Activated CD8-positive, alpha-beta memory T cell treated with anti-CD3 and anti-CD28 coated beads, Interleukin-2, amount 10 ng/mL, durations not matched to agents 7 days and 5 days (primary cell): Measurements from ENCODE around the gene NKX1-2. TPM values are rescaled to one million over a fixed set of nuclear protein-coding genes. Genes with fewer than 3 reads are reported as not detected.
A peak's percentile ranks its signal among the peaks of the same experiment; 100 is the strongest.

Experiments
- ATAC-seq: fragments of 150-1000 bp; cut with Tn5 transposase; one replicate; pipeline ENCODE4 v1.10.0; 2021; ENCODE audit warnings: moderate library complexity
- CTCF ChIA-PET: fragments of 350-600 bp; sonication (Branson Sonifier 250); formaldehyde crosslinking; loops from one replicate; lab custom pipeline; 2021; ENCODE audit warnings: antibody characterized with exemption; lab: Charles Lee
- DNase-seq: peaks from one replicate; pipeline ENCODE4 v3.0.0-alpha.2; 2020
- H3K27ac Mint-ChIP-seq: one replicate; pipeline ENCODE4 v1.8.0; 2021; ENCODE audit warnings: mild to moderate bottlenecking, mixed read lengths
- H3K27me3 Mint-ChIP-seq: one replicate; pipeline ENCODE4 v1.8.0; 2021; ENCODE audit warnings: mixed read lengths
- H3K36me3 Mint-ChIP-seq: one replicate; pipeline ENCODE4 v1.8.0; 2021; ENCODE audit warnings: mild to moderate bottlenecking, mixed read lengths
- H3K4me1 Mint-ChIP-seq: one replicate; pipeline ENCODE4 v1.8.0; 2021; ENCODE audit warnings: mixed read lengths
- H3K4me3 Mint-ChIP-seq: one replicate; pipeline ENCODE4 v1.8.0; 2021; ENCODE audit warnings: mild to moderate bottlenecking, moderate library complexity, mixed read lengths
- H3K9me3 Mint-ChIP-seq: one replicate; pipeline ENCODE4 v1.8.0; 2022; ENCODE audit warnings: low read depth, mixed read lengths
- total RNA-seq, 2 experiments: library from RNA; stranded (reverse); gene quantifications; one replicate each; pipeline ENCODE4 v1.2.3, GENCODE V29; 2021

NKX1-2 gene
- total RNA-seq, 2 experiments from 2014 or later = not detected

DNA sequence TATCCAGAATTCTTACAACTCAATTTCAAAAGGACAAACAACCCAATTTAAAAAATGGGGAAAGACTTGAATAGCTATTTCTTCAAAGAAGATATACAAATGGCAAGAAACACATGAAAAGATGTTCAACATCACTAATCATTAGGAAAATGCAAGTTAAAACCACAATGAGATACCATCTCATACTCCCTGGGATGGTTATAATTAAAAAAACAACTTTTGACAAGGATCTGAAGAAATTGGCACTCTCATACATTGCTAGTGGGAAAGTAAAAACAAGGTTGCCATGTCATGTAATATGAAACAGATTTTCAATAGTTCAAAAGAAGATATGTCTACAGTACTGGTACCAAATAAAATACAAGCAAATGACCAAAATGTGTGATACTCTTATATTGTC, 40.1 kb downstream of the NKX1-2 start:
- Mint-ChIP-seq H3K9me3 (no peaks in the 10 kb centered on the region), H3K36me3 (peaks cover 13% of the 10 kb centered on the region)
- CTCF ChIA-PET = interaction anchor here (0.7 kb wide), 1 partner anchor 21 kb away, joined by 4 read pairs; no protein-coding TSS in a partner anchor

DNA sequence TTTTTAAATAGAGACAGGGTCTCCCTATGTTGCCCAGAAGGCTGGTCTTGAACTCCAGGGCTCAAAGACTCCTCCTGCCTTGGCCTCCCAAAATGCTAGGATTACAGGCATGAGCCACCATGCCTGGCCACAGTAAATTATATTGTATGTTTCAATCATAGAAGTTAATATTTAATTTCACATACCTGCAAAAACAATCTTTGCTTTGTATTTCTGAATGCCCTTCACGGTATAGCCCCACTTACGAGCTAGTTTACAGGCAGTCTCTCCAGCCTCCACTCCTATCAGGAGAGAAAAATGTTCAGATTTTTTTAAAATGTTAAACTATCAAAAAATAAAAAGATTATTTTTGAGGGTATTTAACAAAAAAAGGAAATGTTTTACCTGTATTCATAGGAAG, 41.5 kb downstream of the NKX1-2 start:
- Mint-ChIP-seq H3K4me3 (no peak overlapping the region), H3K27me3 (no peaks in the 10 kb centered on the region)
- CTCF ChIA-PET = interaction anchor here (1.0 to 1.8 kb wide), 2 partner anchors 10 to 414 kb away, joined by 3 to 5 read pairs; no protein-coding TSS in a partner anchor

More for the DNA sequence above, 40.1 kb downstream of the NKX1-2 start:
- ATAC-seq (no peak), DNase-seq (no peak)
- no peak overlapping the region for H3K4me3 Mint-ChIP-seq
- H3K4me1 Mint-ChIP-seq = no peaks in the 10 kb centered on the region
- H3K27ac Mint-ChIP-seq = no peak overlapping the region
- no peaks in the 10 kb centered on the region for H3K27me3 Mint-ChIP-seq

DNA sequence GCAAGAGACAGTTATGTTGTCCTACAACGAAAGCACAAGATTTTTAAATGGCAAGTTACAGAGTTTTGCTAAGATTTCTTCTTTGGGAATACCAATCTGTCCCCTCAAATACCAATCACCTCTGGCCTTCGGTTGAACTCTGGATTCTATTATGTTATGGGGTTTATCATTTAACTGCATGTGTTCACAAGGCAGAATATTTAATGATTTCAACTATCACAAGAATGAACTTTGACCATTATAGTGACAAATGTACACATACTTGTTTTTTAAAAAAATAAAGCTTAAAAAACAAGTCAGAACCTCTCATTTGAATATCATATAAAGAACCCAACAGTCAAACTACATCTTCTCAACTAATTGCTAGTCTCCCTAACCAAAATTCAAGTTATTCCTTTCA, 42.4 kb downstream of the NKX1-2 start:
- H3K4me3 Mint-ChIP-seq = no peak overlapping the region
- no peaks in the 10 kb centered on the region for H3K9me3 Mint-ChIP-seq
- no peaks in the 10 kb centered on the region for H3K27me3 Mint-ChIP-seq
- DNase-seq (no peak), ATAC-seq (no peak)
- CTCF ChIA-PET = interaction anchor here (1.8 kb wide), 1 partner anchor 413 kb away, joined by 5 read pairs; no protein-coding TSS in a partner anchor
- H3K4me1 Mint-ChIP-seq = peaks cover 11% of the 10 kb centered on the region
- H3K27ac Mint-ChIP-seq = no peak overlapping the region
- H3K36me3 Mint-ChIP-seq = peaks cover 17% of the 10 kb centered on the region

More for the DNA sequence above, 41.5 kb downstream of the NKX1-2 start:
- ATAC-seq (no peak), DNase-seq (no peak)
- H3K27ac Mint-ChIP-seq = no peak overlapping the region
- peaks cover 15% of the 10 kb centered on the region for H3K36me3 Mint-ChIP-seq
- H3K4me1 Mint-ChIP-seq = peaks cover 7% of the 10 kb centered on the region
- no peaks in the 10 kb centered on the region for H3K9me3 Mint-ChIP-seq

DNA sequence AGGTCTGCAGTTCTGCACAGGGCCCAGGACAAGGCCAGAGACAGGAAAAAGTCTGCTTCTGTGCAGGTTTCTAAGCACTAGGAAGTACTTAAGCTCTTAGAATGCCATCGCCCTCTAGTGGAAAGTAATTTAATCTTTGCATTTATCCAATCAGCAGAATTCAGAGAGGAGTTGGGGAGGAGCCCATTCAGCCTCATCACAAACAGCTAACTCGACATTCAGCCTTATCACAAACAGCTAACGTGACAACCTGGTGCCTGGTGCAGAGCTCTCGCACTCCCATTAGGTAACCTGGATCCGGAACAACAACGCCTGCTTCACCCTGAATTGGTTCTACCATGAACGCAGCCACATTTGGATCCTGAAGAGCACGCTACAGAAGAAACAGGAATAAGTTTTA, 46.3 kb downstream of the NKX1-2 start:
- Mint-ChIP-seq H3K4me3 (no peak overlapping the region), H3K4me1 (peaks cover 11% of the 10 kb centered on the region), H3K27me3 (no peaks in the 10 kb centered on the region), H3K9me3 (no peaks in the 10 kb centered on the region), H3K27ac (peak overlapping the region; percentile 66), H3K36me3 (peaks cover 22% of the 10 kb centered on the region)
- ATAC-seq = peak; percentile 98
- DNase-seq = no peak
- CTCF ChIA-PET = interaction anchor here (1.1 to 2.8 kb wide), 13 partner anchors 10 to 821 kb away, joined by 3 to 51 read pairs (median 4); partner anchors contain the start of genes LHPP and OAT

DNA sequence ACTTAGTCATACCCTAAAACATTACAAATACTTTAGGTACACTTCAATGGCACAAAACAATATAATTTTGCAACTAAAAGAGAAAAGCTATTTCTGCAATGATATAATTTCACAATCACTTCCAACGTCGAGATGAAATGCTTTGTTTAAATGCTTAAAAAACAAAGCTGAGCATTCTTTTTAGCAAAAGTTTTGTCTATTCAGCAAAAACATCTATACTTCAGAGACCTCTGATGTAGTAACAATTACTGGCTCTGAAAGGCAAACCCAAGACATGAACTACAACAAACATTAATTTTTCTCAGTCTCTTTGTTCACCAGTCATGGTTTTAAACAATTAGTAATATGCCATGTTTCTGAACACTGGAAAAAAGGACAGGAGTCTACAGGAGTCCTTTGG, 47.6 kb downstream of the NKX1-2 start:
- H3K27ac Mint-ChIP-seq = no peak overlapping the region
- H3K4me3 Mint-ChIP-seq = no peak overlapping the region
- peaks cover 11% of the 10 kb centered on the region for H3K4me1 Mint-ChIP-seq
- CTCF ChIA-PET = interaction anchor here (0.6 to 1.4 kb wide), 3 partner anchors 12 to 407 kb away, joined by 3 to 6 read pairs (median 4); no protein-coding TSS in a partner anchor
- DNase-seq = no peak
- no peaks in the 10 kb centered on the region for H3K9me3 Mint-ChIP-seq
- peaks cover 20% of the 10 kb centered on the region for H3K36me3 Mint-ChIP-seq
- H3K27me3 Mint-ChIP-seq = no peaks in the 10 kb centered on the region
- no peak for ATAC-seq

DNA sequence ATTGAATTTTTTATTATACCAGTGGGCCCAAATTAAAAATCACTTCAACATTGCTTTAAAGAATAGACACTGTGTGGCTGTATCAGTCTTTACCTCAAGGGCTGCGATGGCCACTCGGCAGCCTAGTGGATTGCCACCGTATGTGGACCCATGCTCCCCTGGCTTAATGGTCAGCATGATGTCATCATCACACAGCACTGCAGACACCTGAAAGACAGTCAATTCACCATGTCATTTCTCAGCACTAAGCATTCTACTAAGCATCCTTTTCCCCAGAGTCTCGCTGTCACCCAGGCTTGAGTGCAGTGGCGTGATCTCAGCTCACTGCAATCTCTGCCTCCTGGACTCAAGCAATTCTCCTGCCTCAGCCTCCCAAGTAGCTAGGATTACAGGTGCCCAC, 48.2 kb downstream of the NKX1-2 start:
- Mint-ChIP-seq H3K27ac (no peak overlapping the region), H3K9me3 (no peaks in the 10 kb centered on the region), H3K4me1 (peaks cover 11% of the 10 kb centered on the region), H3K27me3 (no peaks in the 10 kb centered on the region), H3K4me3 (no peak overlapping the region), H3K36me3 (peaks cover 23% of the 10 kb centered on the region)
- ATAC-seq (no peak), DNase-seq (no peak)
- CTCF ChIA-PET = interaction anchor here (0.6 to 1.4 kb wide), 3 partner anchors 12 to 407 kb away, joined by 3 to 6 read pairs (median 4); no protein-coding TSS in a partner anchor

Other genes starting within 250 kb of the NKX1-2 start
- 10 to 100 TPM; 18.7 to 32.3 TPM for gene OAT, start 31.1 kb downstream of the NKX1-2 start, total RNA-seq
- 10 to 100 TPM; 10.6 to 16.7 TPM for gene LHPP, start 11.8 kb upstream of the NKX1-2 start, total RNA-seq